Trophoblast cell (in vitro differentiated cells and primary cell): ENCODE results near the gene RTF1.
"Not testable (repeated sequence)": the region's sequence is repeated elsewhere in the genome, so short reads cannot be mapped to it uniquely, and the experiment has no call there.

ENCODE experiments used
- DNase-seq, 2 donors: peaks; one replicate each; pipeline ENCODE4 v3.0.0-alpha.2; 2016
- H2AFZ ChIP-seq: 2 replicates; pipeline ENCODE4 v1.6.1; 2013; ENCODE audit warnings: low read length, moderate library complexity, mild to moderate bottlenecking; ENCODE audit not compliant: insufficient read depth, poor library complexity
- H2AK5ac ChIP-seq: 2 replicates; pipeline ENCODE4 v1.6.1; 2013; ENCODE audit warnings: mild to moderate bottlenecking, low read length
- H2BK120ac ChIP-seq: 2 replicates; pipeline ENCODE4 v1.6.1; 2013; ENCODE audit warnings: low read length, mild to moderate bottlenecking, moderate library complexity; ENCODE audit not compliant: insufficient read depth, poor library complexity
- H2BK12ac ChIP-seq: 2 replicates; pipeline ENCODE4 v1.6.1; 2013; ENCODE audit warnings: mild to moderate bottlenecking, low read length, moderate library complexity
- H2BK5ac ChIP-seq: 2 replicates; pipeline ENCODE4 v1.6.1; 2013; ENCODE audit warnings: low read length, low read depth, moderate library complexity, mild to moderate bottlenecking; ENCODE audit not compliant: poor library complexity
- H3K14ac ChIP-seq: 2 replicates; pipeline ENCODE4 v1.6.1; 2013; ENCODE audit warnings: mild to moderate bottlenecking, low read length
- H3K18ac ChIP-seq: 2 replicates; pipeline ENCODE4 v1.6.1; 2013; ENCODE audit warnings: mild to moderate bottlenecking, low read length
- H3K23ac ChIP-seq: 2 replicates; pipeline ENCODE4 v1.6.1; 2013; ENCODE audit warnings: low read length
- H3K27ac ChIP-seq: 2 replicates; pipeline ENCODE4 v1.5.1; 2013; ENCODE audit warnings: low read depth, mild to moderate bottlenecking, inconsistent platforms, low read length, moderate library complexity
- H3K27me3 ChIP-seq: 2 replicates; pipeline ENCODE4 v1.6.1; 2013; ENCODE audit warnings: inconsistent platforms, mild to moderate bottlenecking, low read length, moderate library complexity; ENCODE audit not compliant: insufficient read depth
- H3K36me3 ChIP-seq, 2 experiments: 1 replicate in 1 of 2; 2 replicates in 1 of 2; pipeline ENCODE4 v1.6.1; 2013; ENCODE audit warnings: low read length in 2 of 2, mild to moderate bottlenecking in 2 of 2, moderate library complexity in 1 of 2; ENCODE audit not compliant: insufficient read depth in 2 of 2, control insufficient read depth in 1 of 2
- H3K4ac ChIP-seq: 2 replicates; pipeline ENCODE4 v1.6.1; 2013; ENCODE audit warnings: low read depth, mild to moderate bottlenecking, low read length, moderate library complexity
- H3K4me1 ChIP-seq, 2 experiments: 1 replicate in 1 of 2; 2 replicates in 1 of 2; pipeline ENCODE4 v1.6.1; 2013; ENCODE audit warnings: low read length in 2 of 2, mild to moderate bottlenecking in 2 of 2, moderate library complexity in 1 of 2; ENCODE audit not compliant: insufficient read depth in 2 of 2, control insufficient read depth in 1 of 2
- H3K4me2 ChIP-seq: 2 replicates; pipeline ENCODE4 v1.6.1; 2013; ENCODE audit warnings: inconsistent platforms, mild to moderate bottlenecking, low read length, moderate library complexity
- H3K4me3 ChIP-seq: 2 replicates; pipeline ENCODE4 v1.5.1; 2013; ENCODE audit warnings: mild to moderate bottlenecking, low read depth, low read length, inconsistent platforms
- H3K79me1 ChIP-seq: one replicate; pipeline ENCODE4 v1.6.1; 2013; ENCODE audit warnings: low read length
- H3K79me2 ChIP-seq: 2 replicates; pipeline ENCODE4 v1.6.1; 2013; ENCODE audit warnings: low read length, mild to moderate bottlenecking; ENCODE audit not compliant: control insufficient read depth, insufficient read depth, poor library complexity
- H3K9ac ChIP-seq: 2 replicates; pipeline ENCODE4 v1.6.1; 2013; ENCODE audit warnings: mild to moderate bottlenecking, low read length
- H3K9me3 ChIP-seq: 2 replicates; pipeline ENCODE4 v1.6.1; 2013; ENCODE audit warnings: low read depth, mild to moderate bottlenecking, control low read depth, inconsistent platforms, low read length; ENCODE audit not compliant: insufficient read depth
- H4K12ac ChIP-seq: 2 replicates; pipeline ENCODE4 v1.6.1; 2013; ENCODE audit warnings: low read depth, mild to moderate bottlenecking, low read length, moderate library complexity
- H4K8ac ChIP-seq: 2 replicates; pipeline ENCODE4 v1.6.1; 2013; ENCODE audit warnings: low read depth, mild to moderate bottlenecking, low read length, moderate library complexity
- H4K91ac ChIP-seq: one replicate; pipeline ENCODE4 v1.6.1; 2013; ENCODE audit warnings: low read depth, mild to moderate bottlenecking, low read length, moderate library complexity
- WGBS: extraction: QIAGEN DNeasy Blood & Tissue Kit; methylation state at CpG from one replicate; pipeline ENCODE4 v1.1.7; 2013; ENCODE audit warnings: missing lambda C conversion rate; ENCODE audit not compliant: insufficient read length, insufficient coverage; ENCODE audit errors: extremely low coverage; 5-methylcytosine and 5-hydroxymethylcytosine counted together

RTF1 gene

GRCh38 chr15:41424809-41425208 lies 7.9 kb downstream of the RTF1 start:
- H3K9me3 ChIP-seq: no peaks in the 10 kb centered on the region
- no peak overlapping the region for H3K18ac ChIP-seq
- no peak overlapping the region for H2AK5ac ChIP-seq
- no peak overlapping the region for H3K4me2 ChIP-seq
- H3K36me3 ChIP-seq: no peaks in the 10 kb centered on the region
- no peak overlapping the region for H2AFZ ChIP-seq
- WGBS: no CpG with 5 or more reads among the region's 14 CpGs
- H3K27me3 ChIP-seq: no peaks in the 10 kb centered on the region
- H2BK5ac ChIP-seq: no peak overlapping the region
- no peak overlapping the region for H3K27ac ChIP-seq
- no peak overlapping the region for H3K9ac ChIP-seq
- no peak overlapping the region for H2BK12ac ChIP-seq
- H2BK120ac ChIP-seq: no peak overlapping the region
- no peak overlapping the region for H4K12ac ChIP-seq
- H3K79me2 ChIP-seq: peaks cover 4% of the 10 kb centered on the region
- no peak overlapping the region for H3K4me3 ChIP-seq
- no peak overlapping the region for H3K14ac ChIP-seq
- no peaks in the 10 kb centered on the region for H3K4me1 ChIP-seq
- H3K23ac ChIP-seq: no peak overlapping the region
- no peaks in the 10 kb centered on the region for H3K79me1 ChIP-seq
- no peak overlapping the region for H4K91ac ChIP-seq
- DNase-seq: no peak
- peak overlapping the region; percentile 66 for H3K4ac ChIP-seq
- no peak overlapping the region for H4K8ac ChIP-seq

- not testable (repeated sequence) for H3K18ac ChIP-seq, H4K12ac ChIP-seq, H3K36me3 ChIP-seq, H3K4me2 ChIP-seq, H2AK5ac ChIP-seq, H3K9ac ChIP-seq, H2BK5ac ChIP-seq, H2AFZ ChIP-seq, H2BK12ac ChIP-seq, H2BK120ac ChIP-seq, H3K27ac ChIP-seq, H3K79me1 ChIP-seq, DNase-seq, H3K14ac ChIP-seq, H3K79me2 ChIP-seq, H3K23ac ChIP-seq, H4K8ac ChIP-seq, H3K27me3 ChIP-seq, H3K4me3 ChIP-seq, H3K4me1 ChIP-seq, H3K9me3 ChIP-seq, H4K91ac ChIP-seq
- WGBS: no CpG with 5 or more reads among the region's 5 CpGs
- peak overlapping the region; percentile 19 for H3K4ac ChIP-seq
Measured at GRCh38 chr15:41425907-41426306, 9.0 kb downstream of the RTF1 start.

GRCh38 chr15:41429003-41429890 lies 12.4 kb downstream of the RTF1 start:
- no peak overlapping the region for H3K14ac ChIP-seq
- H4K8ac ChIP-seq: no peak overlapping the region
- no peak overlapping the region for H3K9ac ChIP-seq
- H3K79me2 ChIP-seq: peaks cover 2% of the 10 kb centered on the region
- no CpG with 5 or more reads among the region's 10 CpGs for WGBS
- H4K12ac ChIP-seq: no peak overlapping the region
- H2BK12ac ChIP-seq: no peak overlapping the region
- H3K27ac ChIP-seq: no peak overlapping the region
- H2AK5ac ChIP-seq: no peak overlapping the region
- no peak overlapping the region for H2AFZ ChIP-seq
- no peaks in the 10 kb centered on the region for H3K27me3 ChIP-seq
- H3K36me3 ChIP-seq: peaks cover 7 to 9% of the 10 kb centered on the region in 2 experiments
- H3K4me2 ChIP-seq: no peak overlapping the region
- H3K4ac ChIP-seq: no peak overlapping the region
- no peak overlapping the region for H3K4me3 ChIP-seq
- no peak overlapping the region for H2BK5ac ChIP-seq
- H3K4me1 ChIP-seq: no peaks in the 10 kb centered on the region
- no peak overlapping the region for H4K91ac ChIP-seq
- no peak overlapping the region for H3K18ac ChIP-seq
- no peaks in the 10 kb centered on the region for H3K79me1 ChIP-seq
- no peak for DNase-seq
- no peak overlapping the region for H2BK120ac ChIP-seq
- H3K9me3 ChIP-seq: no peaks in the 10 kb centered on the region
- no peak overlapping the region for H3K23ac ChIP-seq

GRCh38 chr15:41435037-41435786 lies 18.3 kb downstream of the RTF1 start:
- Histone ChIP-seq H4K12ac (no peak overlapping the region), H3K79me2 (no peaks in the 10 kb centered on the region), H4K8ac (no peak overlapping the region), H3K4me1 (no peaks in the 10 kb centered on the region), H3K4me2 (no peak overlapping the region), H3K79me1 (no peaks in the 10 kb centered on the region), H3K4ac (no peak overlapping the region), H3K14ac (no peak overlapping the region), H3K4me3 (no peak overlapping the region), H2AFZ (no peak overlapping the region), H2BK12ac (no peak overlapping the region), H3K9ac (no peak overlapping the region), H3K27ac (no peak overlapping the region), H2BK5ac (no peak overlapping the region), H3K36me3 (peaks cover 15 to 24% of the 10 kb centered on the region in 2 experiments), H3K23ac (no peak overlapping the region), H3K18ac (no peak overlapping the region), H2BK120ac (no peak overlapping the region), H2AK5ac (no peak overlapping the region), H3K27me3 (no peaks in the 10 kb centered on the region), H3K9me3 (no peaks in the 10 kb centered on the region), H4K91ac (no peak overlapping the region)
- DNase-seq: no peak
- WGBS: no CpG with 5 or more reads among the region's 4 CpGs
